ENCODE results near the gene PZP. TPM values are rescaled to one million over a fixed set of nuclear protein-coding genes. Genes with fewer than 3 reads are reported as not detected.
"Not testable (repeated sequence)": the region's sequence is repeated elsewhere in the genome, so short reads cannot be mapped to it uniquely, and the experiment has no call there.

PZP gene
- total RNA-seq, result not detected

GRCh38 chr12:9208229-9208628 is at the start of gene PZP:
PZP (minus strand) TSS chr12:9208395; CDS start chr12:9208341, 54 bp downstream.
- DNase-seq (ENCODE audit: low spot score in 2 of 2) (no peak), ATAC-seq (no peak)
- no peaks in the 10 kb centered on the region for H3K36me3 Mint-ChIP-seq
- H3K9me3 Mint-ChIP-seq, result no peaks in the 10 kb centered on the region
- H3K27ac Mint-ChIP-seq, result no peak within 1 kb of the TSS

GRCh38 chr12:9256758-9257405 is 48.7 kb upstream of the PZP start:
- Mint-ChIP-seq H3K36me3 (peaks cover 0 to 10% of the 10 kb centered on the region in 2 donors), H3K9me3 (peaks cover 0 to 7% of the 10 kb centered on the region in 2 donors), H3K27ac (no peak overlapping the region)
- DNase-seq (ENCODE audit: low spot score in 2 of 2), result no peak
- ATAC-seq, result no peak

- no peak overlapping the region for H3K27ac Mint-ChIP-seq
- peaks cover 0 to 11% of the 10 kb centered on the region in 2 donors for H3K9me3 Mint-ChIP-seq
- ATAC-seq, result no peak
- DNase-seq (ENCODE audit: low spot score in 2 of 2), result no peak
- peaks cover 0 to 15% of the 10 kb centered on the region in 2 donors for H3K36me3 Mint-ChIP-seq
Measured at GRCh38 chr12:9256341-9256740, 48.1 kb upstream of the PZP start.

- DNase-seq (ENCODE audit: low spot score in 2 of 2), result no peak
- peaks cover 0 to 20% of the 10 kb centered on the region in 2 donors for H3K36me3 Mint-ChIP-seq
- peaks cover 0 to 11% of the 10 kb centered on the region in 2 donors for H3K9me3 Mint-ChIP-seq
- no peak for ATAC-seq
- H3K27ac Mint-ChIP-seq, result no peak overlapping the region
Measured at GRCh38 chr12:9255837-9256236, 47.6 kb upstream of the PZP start.

GRCh38 chr12:9253464-9253863 is 45.3 kb upstream of the PZP start:
- H3K9me3 Mint-ChIP-seq, result peaks cover 7 to 17% of the 10 kb centered on the region in 2 donors
- DNase-seq (ENCODE audit: low spot score in 2 of 2), result no peak
- no peak for ATAC-seq
- H3K27ac Mint-ChIP-seq, result no peak overlapping the region
- peaks cover 7 to 29% of the 10 kb centered on the region in 2 donors for H3K36me3 Mint-ChIP-seq

- not testable (repeated sequence) for H3K27ac Mint-ChIP-seq; ATAC-seq; DNase-seq (ENCODE audit: low spot score in 2 of 2)
- peaks cover 7 to 29% of the 10 kb centered on the region in 2 donors for H3K36me3 Mint-ChIP-seq
- H3K9me3 Mint-ChIP-seq, result peaks cover 7 to 17% of the 10 kb centered on the region in 2 donors
Measured at GRCh38 chr12:9252791-9253190, 44.6 kb upstream of the PZP start.

GRCh38 chr12:9252256-9252655 is 44.1 kb upstream of the PZP start:
- no peak overlapping the region for H3K27ac Mint-ChIP-seq
- peaks cover 7 to 17% of the 10 kb centered on the region in 2 donors for H3K9me3 Mint-ChIP-seq
- peaks cover 7 to 29% of the 10 kb centered on the region in 2 donors for H3K36me3 Mint-ChIP-seq
- ATAC-seq (no peak), DNase-seq (ENCODE audit: low spot score in 2 of 2) (no peak)

- no peak for ATAC-seq
- H3K9me3 Mint-ChIP-seq, result peaks cover 7 to 21% of the 10 kb centered on the region in 2 donors
- peaks cover 7 to 29% of the 10 kb centered on the region in 2 donors for H3K36me3 Mint-ChIP-seq
- no peak overlapping the region for H3K27ac Mint-ChIP-seq
- no peak for DNase-seq (ENCODE audit: low spot score in 2 of 2)
Measured at GRCh38 chr12:9248435-9248834, 40.2 kb upstream of the PZP start.

GRCh38 chr12:9244894-9245293 is 36.7 kb upstream of the PZP start:
- ATAC-seq (peak; percentile 88 to 93), DNase-seq (ENCODE audit: low spot score in 2 of 2) (peak; percentile 61 to 67)
- Mint-ChIP-seq H3K36me3 (peaks cover 5 to 6% of the 10 kb centered on the region in 2 donors), H3K9me3 (peaks cover under 1 to 3% of the 10 kb centered on the region in 2 donors), H3K27ac (peak overlapping the region in 1 of 2 donors; percentile 94)

- H3K36me3 Mint-ChIP-seq, result peaks cover 5% of the 10 kb centered on the region in 2 donors
- peak overlapping the region in 1 of 2 donors; percentile 94 for H3K27ac Mint-ChIP-seq
- H3K9me3 Mint-ChIP-seq, result peaks cover 0 to 3% of the 10 kb centered on the region in 2 donors
- ATAC-seq, result peak; percentile 60 to 82
- no peak for DNase-seq (ENCODE audit: low spot score in 2 of 2)
Measured at GRCh38 chr12:9243999-9244649, 35.9 kb upstream of the PZP start.

GRCh38 chr12:9241301-9241700 is 33.1 kb upstream of the PZP start:
- ATAC-seq, result no peak
- DNase-seq (ENCODE audit: low spot score in 2 of 2), result no peak
- H3K27ac Mint-ChIP-seq, result no peak overlapping the region
- H3K36me3 Mint-ChIP-seq, result peaks cover 5% of the 10 kb centered on the region in 2 donors
- peaks cover 0 to 3% of the 10 kb centered on the region in 2 donors for H3K9me3 Mint-ChIP-seq

GRCh38 chr12:9240776-9241175 is 32.6 kb upstream of the PZP start:
- H3K9me3 Mint-ChIP-seq, result peaks cover 0 to under 1% of the 10 kb centered on the region in 2 donors
- ATAC-seq (no peak), DNase-seq (ENCODE audit: low spot score in 2 of 2) (no peak)
- no peak overlapping the region for H3K27ac Mint-ChIP-seq
- peaks cover 5% of the 10 kb centered on the region in 2 donors for H3K36me3 Mint-ChIP-seq

GRCh38 chr12:9240004-9240635 is 31.9 kb upstream of the PZP start:
- not testable (repeated sequence) for H3K9me3 Mint-ChIP-seq, H3K36me3 Mint-ChIP-seq, ATAC-seq
- DNase-seq (ENCODE audit: low spot score in 2 of 2), result peak in 1 of 2 donors; percentile 41
- peak overlapping the region; percentile 49 to 56 for H3K27ac Mint-ChIP-seq

GRCh38 chr12:9237286-9237685 is 29.1 kb upstream of the PZP start:
- Mint-ChIP-seq H3K36me3 (peaks cover 5% of the 10 kb centered on the region in 2 donors), H3K27ac (no peak overlapping the region), H3K9me3 (no peaks in the 10 kb centered on the region)
- ATAC-seq (no peak), DNase-seq (ENCODE audit: low spot score in 2 of 2) (no peak)

GRCh38 chr12:9235519-9235918 is 27.3 kb upstream of the PZP start:
- no peak overlapping the region for H3K27ac Mint-ChIP-seq
- ATAC-seq, result no peak
- no peak for DNase-seq (ENCODE audit: low spot score in 2 of 2)
- peaks cover 5% of the 10 kb centered on the region in 2 donors for H3K36me3 Mint-ChIP-seq
- no peaks in the 10 kb centered on the region for H3K9me3 Mint-ChIP-seq

- H3K9me3 Mint-ChIP-seq, result peaks cover 0 to 7% of the 10 kb centered on the region in 2 donors
- ATAC-seq (no peak), DNase-seq (ENCODE audit: low spot score in 2 of 2) (no peak)
- peaks cover 0 to 17% of the 10 kb centered on the region in 2 donors for H3K36me3 Mint-ChIP-seq
- no peak overlapping the region for H3K27ac Mint-ChIP-seq
Measured at GRCh38 chr12:9227950-9228349, 19.8 kb upstream of the PZP start.

GRCh38 chr12:9223830-9224229 is 15.6 kb upstream of the PZP start:
- Mint-ChIP-seq H3K36me3 (peaks cover 0 to 17% of the 10 kb centered on the region in 2 donors), H3K27ac (no peak overlapping the region), H3K9me3 (peaks cover 0 to 7% of the 10 kb centered on the region in 2 donors)
- no peak for DNase-seq (ENCODE audit: low spot score in 2 of 2)
- ATAC-seq, result no peak

All from activated naive CD4-positive, alpha-beta T cell treated with anti-CD3 and anti-CD28 coated beads, Interleukin-2, amount 50 U/mL, for 72 hours (primary cell).